Measurements from ENCODE around the gene GHR. TPM values are rescaled to one million over a fixed set of nuclear protein-coding genes. Genes with fewer than 3 reads are reported as not detected.

Gene GHR
- total RNA-seq, 2 experiments from 2014 or later, result not detected

- ATAC-seq, result no peak
- CTCF ChIA-PET, result interaction anchor here (1.3 kb wide), 1 partner anchor 241 kb away, joined by 3 read pairs; no protein-coding TSS in a partner anchor
- intact Hi-C loops (cut with micrococcal nuclease), result no loop called here
- no peak overlapping the region for H3K4me3 Mint-ChIP-seq
- no peaks in the 10 kb centered on the region for H3K36me3 Mint-ChIP-seq (ENCODE audit: low read depth)
- POLR2A ChIA-PET, result no interaction called here
- no peaks in the 10 kb centered on the region for H3K4me1 Mint-ChIP-seq (ENCODE audit: low read depth)
- H3K27ac Mint-ChIP-seq, result no peak overlapping the region
- H3K27me3 Mint-ChIP-seq, result peaks cover 1% of the 10 kb centered on the region
- DNase-seq, result no peak
- no peaks in the 10 kb centered on the region for H3K9me3 Mint-ChIP-seq
- TF ChIP-seq CTCF (IDR thresholded peaks at IDR 0.05), result no peak
Measured at GRCh38 chr5:42648915-42649314, 225.7 kb downstream of the GHR start.

GRCh38 chr5:42650084-42650483 lies 226.8 kb downstream of the GHR start:
- H3K9me3 Mint-ChIP-seq, result no peaks in the 10 kb centered on the region
- ATAC-seq, result no peak

GRCh38 chr5:42653705-42654104 lies 230.5 kb downstream of the GHR start:
- Mint-ChIP-seq H3K4me3 (no peak overlapping the region), H3K27me3 (no peaks in the 10 kb centered on the region), H3K36me3 (ENCODE audit: low read depth) (no peaks in the 10 kb centered on the region), H3K9me3 (no peaks in the 10 kb centered on the region), H3K4me1 (ENCODE audit: low read depth) (no peaks in the 10 kb centered on the region), H3K27ac (no peak overlapping the region)
- CTCF ChIA-PET, result interaction anchor here (1.3 kb wide), 1 partner anchor 70 kb away, joined by 3 read pairs; no protein-coding TSS in a partner anchor
- intact Hi-C loops (cut with micrococcal nuclease), result no loop called here
- DNase-seq (no peak), ATAC-seq (no peak)
- POLR2A ChIA-PET, result no interaction called here
- no peak for TF ChIP-seq CTCF (IDR thresholded peaks at IDR 0.05)

More at GRCh38 chr5:42650084-42650483, 226.8 kb downstream of the GHR start:
- no peaks in the 10 kb centered on the region for H3K27me3 Mint-ChIP-seq
- no peaks in the 10 kb centered on the region for H3K36me3 Mint-ChIP-seq (ENCODE audit: low read depth)
- TF ChIP-seq CTCF (IDR thresholded peaks at IDR 0.05), result no peak
- H3K4me1 Mint-ChIP-seq (ENCODE audit: low read depth), result no peaks in the 10 kb centered on the region
- CTCF ChIA-PET, result interaction anchor here (1.3 kb wide), 1 partner anchor 240 kb away, joined by 3 read pairs; no protein-coding TSS in a partner anchor
- DNase-seq, result no peak
- H3K27ac Mint-ChIP-seq, result no peak overlapping the region
- POLR2A ChIA-PET, result no interaction called here
- no peak overlapping the region for H3K4me3 Mint-ChIP-seq
- intact Hi-C loops (cut with micrococcal nuclease), result no loop called here

GRCh38 chr5:42654645-42655044 lies 231.4 kb downstream of the GHR start:
- intact Hi-C loops (cut with micrococcal nuclease), result no loop called here
- Mint-ChIP-seq H3K9me3 (no peaks in the 10 kb centered on the region), H3K4me1 (ENCODE audit: low read depth) (no peaks in the 10 kb centered on the region), H3K27me3 (peaks cover 6% of the 10 kb centered on the region), H3K27ac (no peak overlapping the region), H3K4me3 (no peak overlapping the region), H3K36me3 (ENCODE audit: low read depth) (no peaks in the 10 kb centered on the region)
- ChIA-PET POLR2A (no interaction called here), CTCF (no interaction called here)
- no peak for DNase-seq
- ATAC-seq, result no peak
- TF ChIP-seq CTCF (IDR thresholded peaks at IDR 0.05), result no peak

- no peak for TF ChIP-seq CTCF (IDR thresholded peaks at IDR 0.05)
- CTCF ChIA-PET, result interaction anchor here (1.5 kb wide), 1 partner anchor 12 kb away, joined by 3 read pairs; no protein-coding TSS in a partner anchor
- no peak for ATAC-seq
Measured at GRCh38 chr5:42655982-42656650, 232.9 kb downstream of the GHR start.

More at GRCh38 chr5:42655982-42656650, 232.9 kb downstream of the GHR start:
- Mint-ChIP-seq H3K36me3 (ENCODE audit: low read depth) (no peaks in the 10 kb centered on the region), H3K9me3 (peaks cover 1% of the 10 kb centered on the region), H3K27me3 (peaks cover 6% of the 10 kb centered on the region), H3K27ac (no peak overlapping the region), H3K4me1 (ENCODE audit: low read depth) (no peaks in the 10 kb centered on the region), H3K4me3 (no peak overlapping the region)
- POLR2A ChIA-PET, result interaction anchor here (0.6 kb wide), 1 partner anchor 1191 kb away, joined by 3 read pairs; no protein-coding TSS in a partner anchor
- intact Hi-C loops (cut with micrococcal nuclease), result no loop called here
- no peak for DNase-seq

Data from activated CD8-positive, alpha-beta T cell treated with anti-CD3 and anti-CD28 coated beads for 36 hours (primary cell).